Skeletal muscle satellite cell (primary cell): ENCODE measurements around the gene KRT79.

Source experiments
- H3K27me3 ChIP-seq: 2 replicates; pipeline ENCODE4 v1.7.0; 2013; ENCODE audit warnings: low read length; ENCODE audit not compliant: control insufficient read depth, insufficient read depth
- H3K36me3 ChIP-seq: 2 replicates; pipeline ENCODE4 v1.7.0; 2013; ENCODE audit warnings: mild to moderate bottlenecking, control low read depth, low read length; ENCODE audit not compliant: insufficient read depth
- H3K4me1 ChIP-seq: 2 replicates; pipeline ENCODE4 v1.7.0; 2013; ENCODE audit warnings: low read length; ENCODE audit not compliant: control insufficient read depth, insufficient read depth
- H3K4me2 ChIP-seq: 2 replicates; pipeline ENCODE4 v1.7.0; 2013; ENCODE audit warnings: mild to moderate bottlenecking, low read length
- H3K4me3 ChIP-seq: 2 replicates; pipeline ENCODE4 v1.7.0; 2013; ENCODE audit warnings: low read length
- H3K9ac ChIP-seq: 2 replicates; pipeline ENCODE4 v1.7.0; 2013; ENCODE audit warnings: mild to moderate bottlenecking, low read depth, low read length, moderate library complexity
- H3K9me3 ChIP-seq: replicated peaks from 2 replicates; pipeline ENCODE4 v1.7.0; 2013; ENCODE audit warnings: mild to moderate bottlenecking, control low read depth, low read length

Gene KRT79

DNA sequence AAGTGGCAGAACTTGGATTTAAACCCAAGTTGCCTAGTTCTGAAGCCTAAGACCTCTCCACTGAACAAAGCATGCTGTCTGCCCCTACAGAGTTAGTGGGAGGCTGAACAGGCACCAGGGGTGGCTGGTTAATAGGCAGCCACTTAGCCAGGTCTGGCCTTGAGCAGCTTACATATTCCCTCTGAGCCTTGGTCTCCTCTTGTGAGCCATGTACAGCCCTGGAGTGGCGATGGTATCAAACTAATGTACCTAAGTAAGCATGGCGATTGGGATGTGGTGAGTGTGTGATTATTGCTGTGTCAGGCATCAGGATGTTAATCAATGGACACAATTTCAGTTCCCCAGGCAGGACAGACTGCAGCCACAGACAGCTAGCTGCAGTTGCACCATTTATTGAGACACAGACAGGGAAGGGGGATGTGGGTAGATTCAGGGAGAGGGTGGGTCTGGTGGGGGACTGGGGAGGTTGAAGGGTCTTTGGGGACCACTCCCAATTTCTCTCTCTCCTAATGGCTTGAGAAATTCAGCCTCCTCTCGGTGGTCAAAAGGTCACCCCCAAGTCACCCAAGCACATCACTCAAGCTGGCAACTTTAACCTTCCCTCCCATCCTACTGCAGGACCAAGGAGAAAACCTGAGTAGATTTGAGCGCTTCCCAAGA lies 12.9 kb downstream of the KRT79 start:
- Histone ChIP-seq H3K9ac (no peak overlapping the region), H3K4me1 (no peaks in the 10 kb centered on the region), H3K9me3 (no peaks in the 10 kb centered on the region), H3K27me3 (peaks cover 79% of the 10 kb centered on the region), H3K4me3 (no peak overlapping the region), H3K36me3 (no peaks in the 10 kb centered on the region), H3K4me2 (no peak overlapping the region)

GRCh38 chr12:52820521-52820920 lies 13.6 kb downstream of the KRT79 start:
- Histone ChIP-seq H3K4me3 (no peak overlapping the region), H3K4me2 (no peak overlapping the region), H3K4me1 (no peaks in the 10 kb centered on the region), H3K9ac (no peak overlapping the region), H3K9me3 (no peaks in the 10 kb centered on the region), H3K36me3 (no peaks in the 10 kb centered on the region), H3K27me3 (peaks cover 75% of the 10 kb centered on the region)

DNA sequence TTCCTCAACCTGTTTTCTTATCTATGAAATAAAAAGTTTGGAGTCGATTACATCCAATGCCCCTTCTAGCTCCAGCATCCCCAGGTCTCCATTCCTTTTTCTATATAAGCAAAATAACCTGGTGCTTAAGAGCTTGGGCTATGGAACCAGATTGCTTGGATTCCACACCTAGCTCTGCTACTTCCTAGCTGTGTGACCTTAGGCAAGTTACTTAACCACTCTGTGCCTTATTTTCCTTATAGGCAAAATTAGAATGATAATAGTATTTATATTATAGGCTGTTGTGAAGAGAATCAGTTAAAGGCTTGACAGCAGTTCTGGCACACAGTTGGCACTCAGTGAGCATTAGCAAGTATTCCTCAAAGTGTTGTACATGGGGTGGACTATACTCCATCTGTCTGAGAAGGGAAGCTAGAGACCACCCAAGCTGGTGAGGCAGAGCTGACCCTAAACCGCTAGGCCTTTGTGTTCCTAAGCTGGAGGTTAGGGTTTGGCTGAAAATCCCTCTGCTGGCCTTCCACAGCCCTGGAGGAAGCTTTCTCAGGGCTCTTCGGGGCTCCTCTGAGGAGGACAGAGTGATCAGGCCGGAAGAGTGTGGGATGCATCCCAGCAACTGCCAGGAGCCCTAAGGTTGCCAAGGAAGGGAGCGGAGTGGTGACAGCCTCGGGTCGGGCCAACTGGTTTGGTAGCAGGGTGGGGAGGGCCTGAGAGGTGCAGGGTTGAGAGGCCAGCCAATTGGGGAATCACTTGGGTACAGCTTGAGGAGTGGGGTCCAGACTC lies 14.2 kb downstream of the KRT79 start:
- Histone ChIP-seq H3K27me3 (peaks cover 70% of the 10 kb centered on the region), H3K4me3 (no peak overlapping the region), H3K36me3 (no peaks in the 10 kb centered on the region), H3K4me1 (no peaks in the 10 kb centered on the region), H3K9me3 (no peaks in the 10 kb centered on the region), H3K9ac (no peak overlapping the region), H3K4me2 (no peak overlapping the region)

DNA sequence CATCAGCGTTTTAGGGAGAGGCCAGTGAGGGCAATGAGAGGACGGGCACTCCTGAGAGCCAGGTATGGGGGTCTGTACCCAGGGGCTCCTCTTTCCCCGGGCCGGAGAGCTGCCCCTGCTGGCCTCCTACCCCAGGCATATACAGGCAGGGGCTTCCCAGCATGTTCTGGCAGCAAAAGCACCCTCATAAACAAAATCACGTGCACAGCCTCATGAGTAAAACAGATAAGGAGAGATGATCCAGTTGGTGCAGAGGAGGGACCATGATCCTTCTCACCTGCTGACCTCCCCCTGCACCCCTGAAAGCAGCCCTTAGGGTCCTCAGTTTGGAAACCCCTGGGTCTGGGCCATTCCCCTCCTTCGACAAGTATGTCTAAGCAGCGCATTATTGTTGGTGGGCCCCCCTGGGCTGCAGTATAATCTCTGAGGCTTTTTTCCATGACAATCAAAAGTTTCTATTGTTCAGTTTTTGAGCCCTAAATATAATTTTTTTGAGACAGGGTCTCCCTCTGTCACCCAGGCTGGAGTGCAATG lies 15.2 kb downstream of the KRT79 start:
- Histone ChIP-seq H3K4me2 (no peak overlapping the region), H3K36me3 (no peaks in the 10 kb centered on the region), H3K9ac (no peak overlapping the region), H3K27me3 (peaks cover 67% of the 10 kb centered on the region), H3K4me1 (no peaks in the 10 kb centered on the region), H3K9me3 (no peaks in the 10 kb centered on the region), H3K4me3 (no peak overlapping the region)

- Histone ChIP-seq H3K36me3 (no peaks in the 10 kb centered on the region), H3K9me3 (no peaks in the 10 kb centered on the region), H3K27me3 (peaks cover 61% of the 10 kb centered on the region), H3K4me2 (no peak overlapping the region), H3K9ac (no peak overlapping the region), H3K4me1 (no peaks in the 10 kb centered on the region), H3K4me3 (no peak overlapping the region)
These were observed 15.7 kb downstream of the KRT79 start for GRCh38 chr12:52818388-52818787.

- H3K36me3 ChIP-seq, result no peaks in the 10 kb centered on the region
- H3K27me3 ChIP-seq, result peaks cover 61% of the 10 kb centered on the region
- no peaks in the 10 kb centered on the region for H3K4me1 ChIP-seq
- no peak overlapping the region for H3K4me3 ChIP-seq
- H3K4me2 ChIP-seq, result no peak overlapping the region
- H3K9ac ChIP-seq, result no peak overlapping the region
- H3K9me3 ChIP-seq, result no peaks in the 10 kb centered on the region
These were observed 16.3 kb downstream of the KRT79 start for GRCh38 chr12:52817699-52818238.

DNA sequence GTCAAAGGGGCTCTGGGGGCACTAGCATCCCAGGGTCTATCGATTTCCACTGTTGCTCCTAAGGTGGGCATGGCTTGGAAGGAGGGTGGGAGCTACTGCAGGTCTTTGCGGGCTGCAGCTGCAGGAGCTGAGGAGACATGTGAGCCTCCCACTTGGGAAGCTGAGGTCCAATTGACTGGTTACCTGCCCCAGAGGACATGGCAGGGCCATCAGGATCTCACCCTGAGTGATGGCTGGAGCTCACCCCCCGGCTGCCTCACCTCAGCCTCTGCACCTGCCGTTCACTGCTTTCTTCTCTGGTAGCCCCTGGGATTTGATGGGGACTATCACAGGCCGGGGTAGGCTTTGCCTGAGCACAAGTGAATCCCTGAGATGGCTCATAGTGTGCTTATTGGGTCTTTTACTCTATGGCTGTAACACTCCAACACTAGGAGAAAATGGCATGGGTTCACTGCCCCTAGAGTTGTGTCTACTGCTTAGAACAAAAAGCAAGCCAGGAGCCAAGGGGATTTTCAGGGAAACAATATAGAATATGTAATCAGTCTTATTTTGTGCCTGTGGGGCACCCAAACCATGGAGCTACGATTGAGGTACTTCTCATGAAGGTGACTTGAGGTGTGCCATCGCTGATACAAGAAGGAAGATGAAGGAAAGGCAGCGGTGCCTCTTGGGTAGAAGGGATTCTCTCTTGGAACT lies 17.0 kb downstream of the KRT79 start:
- Histone ChIP-seq H3K9me3 (no peaks in the 10 kb centered on the region), H3K9ac (no peak overlapping the region), H3K27me3 (peaks cover 61% of the 10 kb centered on the region), H3K4me1 (no peaks in the 10 kb centered on the region), H3K36me3 (no peaks in the 10 kb centered on the region), H3K4me3 (no peak overlapping the region), H3K4me2 (no peak overlapping the region)

DNA sequence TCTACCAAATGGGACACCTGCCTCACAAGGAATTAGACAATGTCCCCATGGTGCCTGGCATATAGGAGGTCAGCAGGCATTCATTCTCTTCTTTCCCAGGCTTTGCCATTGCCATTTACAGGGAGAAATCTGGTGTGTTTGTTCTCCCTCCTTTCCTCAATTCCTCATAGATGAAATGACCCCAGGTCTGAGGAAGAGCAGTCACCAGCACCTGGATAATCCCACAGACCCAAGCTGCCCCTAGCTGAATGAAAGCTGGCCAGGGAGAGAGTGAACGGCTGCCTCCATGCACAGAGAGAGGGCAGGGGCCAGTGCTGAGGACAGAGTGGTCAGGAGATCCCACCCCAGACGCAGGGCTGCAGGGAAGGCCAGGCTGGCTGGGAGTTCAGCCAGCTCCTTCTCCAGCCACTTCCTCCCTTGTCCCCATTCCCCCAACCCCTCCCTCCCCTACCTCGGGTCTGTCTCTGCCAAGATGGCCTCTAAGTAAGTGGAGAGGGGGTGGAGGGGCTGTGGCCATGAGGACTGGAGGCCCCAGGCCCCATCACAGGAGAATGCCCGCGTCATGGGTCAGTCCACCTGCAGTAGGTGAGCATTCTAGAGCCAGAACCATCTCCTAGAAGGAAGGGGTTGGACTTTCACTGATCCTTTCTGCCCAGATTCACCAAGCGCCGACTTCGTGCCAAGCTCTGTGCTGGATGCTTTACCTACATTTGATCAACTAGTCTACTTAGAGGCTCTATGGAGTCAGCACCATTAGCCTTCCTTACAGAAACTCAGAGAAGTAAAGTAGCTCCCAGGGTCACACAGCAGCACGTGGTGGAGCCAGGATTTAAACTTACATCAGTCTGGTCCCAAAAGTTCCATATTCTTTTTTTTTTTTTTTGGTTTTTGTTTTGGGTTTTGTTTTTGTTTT lies 18.2 kb downstream of the KRT79 start:
- H3K36me3 ChIP-seq, result no peaks in the 10 kb centered on the region
- H3K4me2 ChIP-seq, result no peak overlapping the region
- no peak overlapping the region for H3K9ac ChIP-seq
- H3K27me3 ChIP-seq, result peaks cover 61% of the 10 kb centered on the region
- no peaks in the 10 kb centered on the region for H3K4me1 ChIP-seq
- no peaks in the 10 kb centered on the region for H3K9me3 ChIP-seq
- no peak overlapping the region for H3K4me3 ChIP-seq

DNA sequence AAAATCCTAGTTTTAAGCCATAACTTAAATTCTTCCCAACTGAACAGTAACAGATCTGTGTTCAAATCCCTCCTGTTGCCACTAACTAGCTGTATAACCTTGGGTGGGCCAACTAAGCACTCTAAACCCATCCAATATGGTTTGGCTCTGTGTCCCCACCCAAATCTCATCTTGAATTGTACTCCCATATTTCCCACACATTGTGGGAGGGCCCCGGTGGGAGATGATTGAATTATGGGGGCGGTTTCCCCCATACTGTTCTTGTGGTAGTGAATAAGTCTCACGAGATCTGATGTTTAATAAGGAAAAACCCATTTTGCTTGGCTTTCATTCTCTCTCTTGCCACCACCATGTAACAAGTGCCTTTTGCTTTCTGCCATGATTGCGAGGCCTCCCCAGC lies 18.9 kb downstream of the KRT79 start:
- Histone ChIP-seq H3K36me3 (no peaks in the 10 kb centered on the region), H3K4me3 (no peak overlapping the region), H3K4me1 (no peaks in the 10 kb centered on the region), H3K9me3 (no peaks in the 10 kb centered on the region), H3K9ac (no peak overlapping the region), H3K4me2 (no peak overlapping the region), H3K27me3 (peaks cover 58% of the 10 kb centered on the region)

DNA sequence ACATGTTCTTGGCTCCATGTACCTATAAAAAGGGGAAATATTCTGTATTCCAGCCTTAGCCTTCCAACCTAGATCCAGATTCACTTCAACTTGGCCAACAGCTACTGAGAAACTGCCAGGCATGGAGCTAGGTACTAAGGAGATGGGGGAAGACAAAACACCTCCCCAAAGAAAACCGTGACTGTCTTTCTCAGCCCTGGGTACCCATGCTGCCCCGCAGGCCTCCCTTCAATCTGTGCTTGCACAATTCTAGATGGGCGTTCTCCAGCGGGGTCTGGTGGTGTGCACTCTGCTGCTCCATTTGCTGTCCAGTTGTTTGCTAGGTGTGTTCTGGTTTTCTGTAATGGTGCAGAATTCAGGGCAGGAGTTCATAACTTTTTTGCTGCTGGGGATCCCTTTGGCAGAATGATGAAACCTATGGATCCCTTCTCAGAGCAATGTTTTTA lies 19.4 kb downstream of the KRT79 start:
- Histone ChIP-seq H3K4me3 (no peak overlapping the region), H3K27me3 (peaks cover 58% of the 10 kb centered on the region), H3K9ac (no peak overlapping the region), H3K4me1 (no peaks in the 10 kb centered on the region), H3K9me3 (no peaks in the 10 kb centered on the region), H3K36me3 (no peaks in the 10 kb centered on the region), H3K4me2 (no peak overlapping the region)
